B cell (primary cell): ENCODE data around the gene MAML3. TPM values are rescaled to one million over a fixed set of nuclear protein-coding genes. Genes with fewer than 3 reads are reported as not detected.

Source experiments
- ATAC-seq: fragments of 200-7000 bp; cut with Tn5 transposase; one replicate; pipeline ENCODE4 v1.10.0; 2021; ENCODE audit warnings: low read depth, mild to moderate bottlenecking, moderate number of reproducible peaks, moderate library complexity
- CTCF ChIA-PET: fragments of 350-600 bp; sonication (Branson Sonifier 250); formaldehyde crosslinking; loops from one replicate; lab custom pipeline; 2021; ENCODE audit warnings: antibody characterized with exemption, inconsistent platforms; lab: Charles Lee
- POLR2A ChIA-PET: fragments of 350-600 bp; sonication (Branson Sonifier 250); formaldehyde crosslinking; loops from one replicate; lab custom pipeline; 2021; ENCODE audit warnings: antibody characterized with exemption; lab: Charles Lee
- DNase-seq: peaks from one replicate; pipeline ENCODE4 v3.0.0; 2013
- H2AFZ ChIP-seq: 2 replicates; pipeline ENCODE4 v1.6.1; 2012; ENCODE audit warnings: mild to moderate bottlenecking, low read depth, low read length; ENCODE audit not compliant: insufficient read depth, poor library complexity, severe bottlenecking
- H3K27ac ChIP-seq, 2 donors: 1 replicate in 1 of 2; 2 replicates in 1 of 2; pipeline ENCODE4 v1.5.1; 2012 to 2013; ENCODE audit warnings: low read length in 2 of 2, mild to moderate bottlenecking in 2 of 2, moderate library complexity in 1 of 2
- H3K27me3 ChIP-seq, 4 experiments: fragments of 200-600 bp in 1 of 4; sonication (generic) in 1 of 4; replicated peaks in 1 of 4; 1 replicate in 2 of 4; 2 replicates in 2 of 4; pipeline versions ENCODE4 v1.6.1 to v1.7.0; 2013 to 2016; ENCODE audit warnings: low read length in 3 of 4, mild to moderate bottlenecking in 2 of 4, mixed read lengths in 1 of 4, moderate library complexity in 1 of 4; ENCODE audit not compliant: insufficient read depth in 4 of 4, control insufficient read depth in 3 of 4; ENCODE audit errors: control extremely low read depth in 1 of 4
- H3K36me3 ChIP-seq, 2 experiments: replicated peaks in 1 of 2; 1 replicate in 1 of 2; 2 replicates in 1 of 2; pipeline versions ENCODE4 v1.6.1 to v1.7.1; 2013; ENCODE audit warnings: low read length in 1 of 2; ENCODE audit not compliant: insufficient read depth in 2 of 2, control insufficient read depth in 1 of 2; ENCODE audit errors: control extremely low read depth in 1 of 2, extremely low read depth in 1 of 2
- H3K4me1 ChIP-seq, 2 donors: fragments of 200-600 bp in 1 of 2; sonication (generic) in 1 of 2; 1 replicate in 1 of 2; 2 replicates in 1 of 2; pipeline versions ENCODE4 v1.5.1 to v1.6.1; 2013 to 2017; ENCODE audit warnings: low read length in 2 of 2; ENCODE audit not compliant: control insufficient read depth in 2 of 2, insufficient read depth in 2 of 2
- H3K4me2 ChIP-seq: replicated peaks from 2 replicates; pipeline ENCODE3; 2012; ENCODE audit warnings: mild to moderate bottlenecking, low read depth, low read length; ENCODE audit not compliant: poor library complexity, severe bottlenecking
- H3K4me3 ChIP-seq, 5 experiments: fragments of 200-600 bp in 1 of 5; sonication (generic) in 1 of 5; 1 replicate in 3 of 5; 2 replicates in 2 of 5; pipeline versions ENCODE4 v1.5.1 to v1.7.0; 2011 to 2016; ENCODE audit warnings: low read length in 4 of 5, mild to moderate bottlenecking in 4 of 5, low read depth in 2 of 5, control low read depth in 1 of 5, moderate library complexity in 1 of 5; ENCODE audit not compliant: insufficient read depth in 1 of 5; ENCODE audit errors: control extremely low read depth in 1 of 5, extremely low read depth in 1 of 5
- H3K79me2 ChIP-seq: fragments of 200-600 bp; sonication (generic); one replicate; pipeline ENCODE4 v1.6.0; 2016; ENCODE audit warnings: low read length; ENCODE audit not compliant: control insufficient read depth, insufficient read depth
- H3K9ac ChIP-seq: fragments of 200-600 bp; sonication (generic); 2 replicates; pipeline ENCODE4 v1.6.1; 2017; ENCODE audit warnings: mild to moderate bottlenecking, low read length, moderate library complexity
- H3K9me3 ChIP-seq, 3 donors: one replicate each; pipeline versions ENCODE4 v1.6.1 to v1.7.1; 2013; ENCODE audit warnings: low read length in 2 of 3; ENCODE audit not compliant: control insufficient read depth in 2 of 3, insufficient read depth in 1 of 3; ENCODE audit errors: control extremely low read depth in 1 of 3
- H4K20me1 ChIP-seq: 2 replicates; pipeline ENCODE4 v1.6.0; 2012; ENCODE audit warnings: mild to moderate bottlenecking, low read length; ENCODE audit not compliant: insufficient read depth, control insufficient read depth, poor library complexity, severe bottlenecking
- H3K27ac Mint-ChIP-seq: one replicate; pipeline ENCODE4 v1.8.0; 2021; ENCODE audit warnings: mixed read lengths
- H3K27me3 Mint-ChIP-seq: one replicate; pipeline ENCODE4 v1.8.0; 2021; ENCODE audit warnings: mixed read lengths
- H3K4me1 Mint-ChIP-seq: one replicate; pipeline ENCODE4 v1.8.0; 2021; ENCODE audit warnings: mixed read lengths
- H3K4me3 Mint-ChIP-seq: one replicate; pipeline ENCODE4 v1.8.0; 2021; ENCODE audit warnings: mixed read lengths
- H3K9me3 Mint-ChIP-seq: one replicate; pipeline ENCODE4 v1.8.0; 2022; ENCODE audit warnings: mixed read lengths; ENCODE audit not compliant: insufficient read depth
- CTCF ChIP-seq: fragments of 200-600 bp; IDR thresholded peaks from one replicate; pipeline ENCODE4 v1.8.0; 2022; ENCODE audit warnings: antibody characterized with exemption, mild to moderate bottlenecking
- EZH2 ChIP-seq: IDR thresholded peaks from 2 replicates; pipeline ENCODE4 v1.6.1; 2012; ENCODE audit warnings: borderline replicate concordance, low read depth, mild to moderate bottlenecking, moderate library complexity, low read length; ENCODE audit not compliant: insufficient read depth, poor library complexity, severe bottlenecking
- WGBS: methylation state at CpG from one replicate; pipeline ENCODE4 v1.1.5; 2013; ENCODE audit warnings: missing lambda C conversion rate; ENCODE audit not compliant: insufficient coverage; 5-methylcytosine and 5-hydroxymethylcytosine counted together
- intact Hi-C: fragments of 100-400 bp; cut with micrococcal nuclease; formaldehyde crosslinking; loops from one replicate; pipeline ENCODE4 v1.10.0; 2022
- polyA plus RNA-seq: library from polyadenylated mRNA; depleted of rRNA; stranded (reverse); fragments of >200 nt; gene quantifications from 2 replicates; pipeline ENCODE4 v1.2.3, GENCODE V29; 2012
- total RNA-seq, 2 donors: library from RNA; stranded (reverse); fragments of 120-200 nt in 1 of 2; gene quantifications; 1 replicate in 1 of 2; 2 replicates in 1 of 2; pipeline versions ENCODE4 v1.2.3 to v1.2.4, GENCODE V29; 2013 to 2022

The MAML3 gene
- total and polyA plus RNA-seq, 2 donors (not counting 1 experiment from before 2014, with no cell fraction given) = 0.94 to 5.3 TPM

DNA sequence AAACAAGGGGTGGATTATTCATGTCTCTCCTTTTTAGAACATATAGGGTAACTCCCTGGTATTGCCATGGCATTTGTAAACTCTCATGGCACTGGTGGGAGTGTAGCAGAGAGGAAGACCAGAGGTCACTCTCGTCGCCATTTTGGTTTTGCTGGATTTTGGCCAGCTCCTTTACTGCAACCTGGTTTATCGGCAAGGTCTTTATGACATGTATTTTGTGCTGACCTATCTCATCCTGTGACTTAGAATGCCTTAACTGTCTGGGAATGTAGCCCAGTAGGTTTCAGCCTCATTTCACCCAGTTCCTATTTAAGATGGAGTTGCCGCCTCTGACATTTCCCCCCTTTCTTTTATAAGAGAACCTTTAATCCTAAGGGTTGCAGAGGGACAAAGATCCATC, 442.5 kb downstream of the MAML3 start:
- H3K27ac Mint-ChIP-seq = no peak overlapping the region
- POLR2A ChIA-PET = no interaction called here
- 91% methylated on average over 4 of the region's 4 CpGs for WGBS

DNA sequence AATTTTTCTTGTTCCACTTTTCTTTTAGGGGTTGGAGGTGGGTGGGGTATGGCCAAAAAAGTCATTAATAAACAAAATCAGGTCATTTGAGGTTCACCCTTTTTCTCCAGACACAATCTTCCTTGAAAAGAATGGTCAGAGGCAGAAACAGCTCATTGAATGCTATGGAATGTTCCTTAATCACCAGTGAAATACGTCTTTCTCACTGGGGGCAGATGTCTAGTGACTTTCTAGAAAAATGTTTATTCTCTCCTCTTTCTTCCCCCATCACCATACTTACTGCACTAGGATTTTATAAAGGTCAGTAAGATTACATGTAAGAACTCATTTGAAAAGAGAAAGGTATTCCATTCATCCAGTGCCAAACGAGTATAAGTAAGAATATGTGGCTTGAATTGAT, 443.9 kb downstream of the MAML3 start:
- Histone ChIP-seq H3K9ac (no peak overlapping the region), H3K4me1 (no peaks in the 10 kb centered on the region), H3K27me3 (no peaks in the 10 kb centered on the region), H3K79me2 (no peaks in the 10 kb centered on the region), H3K36me3 (peaks cover 0 to 1% of the 10 kb centered on the region in 2 experiments), H4K20me1 (no peaks in the 10 kb centered on the region), H2AFZ (no peak overlapping the region), H3K4me3 (no peak overlapping the region), H3K27ac (no peak overlapping the region), H3K4me2 (no peak overlapping the region), H3K9me3 (no peaks in the 10 kb centered on the region)
- intact Hi-C loops = no loop called here
- POLR2A ChIA-PET = interaction anchor here (0.7 kb wide), 1 partner anchor 25 kb away, joined by 4 read pairs; no protein-coding TSS in a partner anchor
- CTCF ChIA-PET = no interaction called here
- TF ChIP-seq EZH2 (no peak), CTCF (no peak)
- Mint-ChIP-seq H3K4me1 (no peaks in the 10 kb centered on the region), H3K4me3 (no peak overlapping the region), H3K27ac (no peak overlapping the region), H3K9me3 (no peaks in the 10 kb centered on the region), H3K27me3 (no peaks in the 10 kb centered on the region)
- ATAC-seq = no peak
- WGBS = no CpG with 5 or more reads among the region's 2 CpGs
- no peak for DNase-seq

More for the DNA sequence above, 442.5 kb downstream of the MAML3 start:
- H3K9me3 Mint-ChIP-seq = no peaks in the 10 kb centered on the region
- no peak overlapping the region for H2AFZ ChIP-seq
- no peaks in the 10 kb centered on the region for H3K4me1 ChIP-seq
- no peak for ATAC-seq
- H3K4me2 ChIP-seq = no peak overlapping the region
- no peak for DNase-seq
- TF ChIP-seq EZH2 = no peak
- TF ChIP-seq CTCF = no peak
- no peak overlapping the region for H3K4me3 Mint-ChIP-seq
- no peaks in the 10 kb centered on the region for H3K4me1 Mint-ChIP-seq
- CTCF ChIA-PET = no interaction called here
- H3K9ac ChIP-seq = no peak overlapping the region
- H3K4me3 ChIP-seq = no peak overlapping the region
- intact Hi-C loops = no loop called here
- H3K27ac ChIP-seq = no peak overlapping the region
- H3K27me3 ChIP-seq = no peaks in the 10 kb centered on the region
- no peaks in the 10 kb centered on the region for H4K20me1 ChIP-seq
- H3K36me3 ChIP-seq = peaks cover 0 to 1% of the 10 kb centered on the region in 2 experiments
- H3K9me3 ChIP-seq = no peaks in the 10 kb centered on the region
- H3K27me3 Mint-ChIP-seq = no peaks in the 10 kb centered on the region
- H3K79me2 ChIP-seq = no peaks in the 10 kb centered on the region
